Measurements from ENCODE around the gene RINL.

The RINL gene

DNA sequence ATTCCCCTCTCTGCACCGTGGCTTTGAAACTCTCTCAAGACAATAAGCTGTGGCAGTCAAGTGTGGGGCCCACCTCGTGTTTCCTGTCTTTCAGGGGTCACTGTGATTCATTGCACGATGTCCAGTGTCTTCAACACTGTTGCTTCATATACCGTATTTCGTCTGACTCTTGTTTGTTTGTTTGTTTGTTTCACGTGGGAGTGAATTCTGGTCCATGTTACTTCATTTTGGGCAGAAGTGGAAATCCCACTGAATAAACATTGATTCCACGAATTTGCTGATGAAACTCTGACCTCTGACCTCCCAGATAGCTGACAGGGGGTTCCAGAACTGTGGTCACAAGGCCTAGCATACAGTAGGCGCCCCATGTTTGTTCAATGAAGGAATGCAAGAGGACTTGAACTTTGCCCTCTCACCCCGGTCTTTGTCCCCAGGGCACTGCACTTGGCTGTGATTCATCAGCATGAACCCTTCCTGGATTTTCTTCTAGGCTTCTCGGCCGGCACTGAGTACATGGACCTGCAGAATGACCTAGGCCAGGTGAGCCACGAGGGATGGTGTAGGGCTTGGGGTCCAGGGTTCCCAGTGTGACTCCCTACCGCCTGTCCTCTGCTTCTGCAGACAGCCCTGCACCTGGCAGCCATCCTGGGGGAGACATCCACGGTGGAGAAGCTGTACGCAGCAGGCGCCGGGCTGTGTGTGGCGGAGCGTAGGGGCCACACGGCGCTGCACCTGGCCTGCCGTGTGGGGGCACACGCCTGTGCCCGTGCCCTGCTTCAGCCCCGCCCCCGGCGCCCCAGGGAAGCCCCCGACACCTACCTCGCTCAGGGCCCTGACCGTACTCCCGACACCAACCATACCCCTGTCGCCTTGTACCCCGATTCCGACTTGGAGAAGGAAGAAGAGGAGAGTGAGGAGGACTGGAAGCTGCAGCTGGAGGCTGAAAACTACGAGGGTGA is 26.8 kb upstream of the RINL start:
- no peak overlapping the region for H3K4me3 ChIP-seq (ENCODE audit: low read depth, low read length)
- TF ChIP-seq, protein P1, sequence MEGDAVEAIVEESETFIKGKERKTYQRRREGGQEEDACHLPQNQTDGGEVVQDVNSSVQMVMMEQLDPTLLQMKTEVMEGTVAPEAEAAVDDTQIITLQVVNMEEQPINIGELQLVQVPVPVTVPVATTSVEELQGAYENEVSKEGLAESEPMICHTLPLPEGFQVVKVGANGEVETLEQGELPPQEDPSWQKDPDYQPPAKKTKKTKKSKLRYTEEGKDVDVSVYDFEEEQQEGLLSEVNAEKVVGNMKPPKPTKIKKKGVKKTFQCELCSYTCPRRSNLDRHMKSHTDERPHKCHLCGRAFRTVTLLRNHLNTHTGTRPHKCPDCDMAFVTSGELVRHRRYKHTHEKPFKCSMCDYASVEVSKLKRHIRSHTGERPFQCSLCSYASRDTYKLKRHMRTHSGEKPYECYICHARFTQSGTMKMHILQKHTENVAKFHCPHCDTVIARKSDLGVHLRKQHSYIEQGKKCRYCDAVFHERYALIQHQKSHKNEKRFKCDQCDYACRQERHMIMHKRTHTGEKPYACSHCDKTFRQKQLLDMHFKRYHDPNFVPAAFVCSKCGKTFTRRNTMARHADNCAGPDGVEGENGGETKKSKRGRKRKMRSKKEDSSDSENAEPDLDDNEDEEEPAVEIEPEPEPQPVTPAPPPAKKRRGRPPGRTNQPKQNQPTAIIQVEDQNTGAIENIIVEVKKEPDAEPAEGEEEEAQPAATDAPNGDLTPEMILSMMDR (IDR thresholded peaks at IDR 0.05; ENCODE audit: borderline replicate concordance, insufficient read depth, low read depth, low read length): no peak

GRCh38 chr19:38901683-38902082 is 23.6 kb upstream of the RINL start:
- H3K4me3 ChIP-seq (ENCODE audit: low read depth, low read length): no peak overlapping the region
- TF ChIP-seq, protein P1 (IDR thresholded peaks at IDR 0.05; ENCODE audit: borderline replicate concordance, insufficient read depth, low read depth, low read length): no peak

GRCh38 chr19:38900743-38901190 is 22.7 kb upstream of the RINL start:
- TF ChIP-seq, protein P1 (IDR thresholded peaks at IDR 0.05; ENCODE audit: borderline replicate concordance, insufficient read depth, low read depth, low read length): no peak
- H3K4me3 ChIP-seq (ENCODE audit: low read depth, low read length): peak overlapping the region; percentile 85

DNA sequence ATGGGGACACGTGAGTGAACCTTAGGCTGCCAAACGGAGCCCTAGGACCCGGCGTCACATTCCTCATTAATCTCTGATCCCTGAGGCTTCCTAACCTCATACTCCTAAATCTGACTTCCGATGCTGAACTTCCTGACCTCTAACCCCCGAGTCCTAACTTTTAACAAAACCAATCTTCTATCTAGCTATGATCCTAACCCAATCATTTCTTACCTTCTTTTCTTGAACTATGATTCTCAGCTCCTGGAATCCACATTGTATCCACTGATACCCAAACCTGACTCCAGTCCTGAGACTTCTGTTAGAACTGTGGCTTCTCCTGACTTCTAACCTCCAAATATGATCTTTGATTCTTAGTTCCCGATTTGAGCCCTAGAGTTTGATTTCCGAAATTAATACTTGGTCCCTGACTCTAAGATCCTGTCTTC is 22.1 kb upstream of the RINL start:
- TF ChIP-seq, protein P1 (IDR thresholded peaks at IDR 0.05; ENCODE audit: borderline replicate concordance, insufficient read depth, low read depth, low read length): no peak
- H3K4me3 ChIP-seq (ENCODE audit: low read depth, low read length): peak overlapping the region; percentile 85

DNA sequence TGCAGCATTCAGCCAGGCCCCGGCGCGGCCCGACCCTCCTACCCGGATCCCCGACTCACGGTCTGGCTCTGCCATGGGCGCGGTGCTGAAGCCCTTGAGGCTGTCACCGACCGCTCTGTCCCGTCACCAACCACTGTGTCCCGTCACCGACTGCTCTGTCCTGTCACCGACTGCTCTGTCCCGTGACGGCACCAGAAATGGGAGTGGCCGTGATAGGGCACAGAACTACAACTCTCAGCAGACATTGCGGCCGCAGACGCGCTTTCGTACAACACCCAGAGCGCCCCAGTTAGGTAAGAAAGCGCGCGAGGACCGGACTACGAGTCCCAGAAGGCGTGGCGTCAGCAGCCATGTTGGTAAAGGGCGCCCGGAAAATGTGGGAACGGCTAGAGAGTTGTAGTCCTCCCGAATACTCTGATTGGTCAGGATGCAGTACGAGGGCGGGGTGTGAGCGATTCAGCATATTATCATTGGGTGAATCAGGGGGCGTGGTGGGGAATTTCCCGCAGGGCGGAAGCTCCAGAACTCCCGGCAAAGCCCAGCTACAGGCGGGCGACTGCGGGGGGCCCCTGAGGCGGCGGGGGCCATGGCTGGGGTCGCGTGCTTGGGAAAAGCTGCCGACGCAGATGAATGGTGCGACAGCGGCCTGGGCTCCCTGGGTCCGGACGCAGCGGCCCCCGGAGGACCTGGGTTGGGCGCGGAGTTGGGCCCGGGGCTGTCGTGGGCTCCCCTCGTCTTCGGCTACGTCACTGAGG is 21.5 kb upstream of the RINL start, which contains the start of the genes NFKBIB and SIRT2:
NFKBIB (plus strand) TSS at position 523 of the 755 bp plus-strand sequence; CDS start at position 587, 64 bp downstream.
SIRT2 (minus strand) TSS at position 172 of the 755 bp plus-strand sequence; CDS start at position 75, 97 bp downstream.
- peak within 1 kb of the TSS; percentile 85 for H3K4me3 ChIP-seq (ENCODE audit: low read depth, low read length)
- TF ChIP-seq, protein P1 (IDR thresholded peaks at IDR 0.05; ENCODE audit: borderline replicate concordance, insufficient read depth, low read depth, low read length): no peak

GRCh38 chr19:38898788-38899446 is 20.8 kb upstream of the RINL start:
- TF ChIP-seq, protein P1 (IDR thresholded peaks at IDR 0.05; ENCODE audit: borderline replicate concordance, insufficient read depth, low read depth, low read length): no peak
- H3K4me3 ChIP-seq (ENCODE audit: low read depth, low read length): peak overlapping the region; percentile 78
